GM20000 (cell line): ENCODE measurements around the gene CCNK.

Experiments used
- DNase-seq: peaks from one replicate; pipeline ENCODE4 v3.0.0; 2012; ENCODE audit warnings: low spot score
- TF ChIP-seq, protein P1 (sequence below): IDR thresholded peaks from 2 replicates; pipeline ENCODE4 v1.5.1; 2012; ENCODE audit warnings: mild to moderate bottlenecking, control low read depth; ENCODE audit errors: extremely low read depth, missing control alignments

The CCNK gene

DNA sequence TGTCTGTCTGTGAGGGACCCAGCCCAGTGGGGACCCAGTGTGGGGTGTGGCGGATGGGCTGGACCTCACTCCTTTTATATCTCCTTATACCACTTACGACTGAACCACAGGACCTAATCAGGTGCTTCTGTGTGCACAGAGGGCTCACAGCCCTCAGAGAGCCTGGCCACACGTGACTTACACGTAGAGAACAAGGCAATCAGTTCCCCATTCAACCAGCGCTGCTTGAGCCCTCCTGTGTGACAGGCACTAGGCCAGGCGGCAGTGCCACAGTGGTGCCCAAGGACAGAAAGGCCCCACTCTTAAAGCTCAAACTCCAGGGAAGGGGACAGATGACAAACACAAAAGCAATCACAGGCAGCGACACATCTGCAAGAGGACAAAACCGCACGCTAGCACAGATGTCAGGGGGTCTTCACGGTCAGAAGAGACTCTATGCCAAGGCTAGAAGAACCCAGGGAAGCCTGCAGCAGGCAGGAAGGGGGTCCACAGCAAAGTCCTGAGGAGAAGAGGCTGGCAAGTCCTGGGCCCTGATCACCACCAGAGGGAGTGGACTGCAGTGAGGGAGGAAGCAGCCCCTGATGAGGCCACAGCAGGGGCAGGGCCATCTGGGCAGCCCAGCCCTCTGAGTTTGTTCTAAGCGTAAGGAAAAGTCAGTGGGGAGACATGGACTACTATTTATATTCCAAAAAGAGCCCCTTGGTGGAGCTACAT, 39.9 kb upstream of the CCNK start:
- no peak for DNase-seq
- TF ChIP-seq, protein P1, sequence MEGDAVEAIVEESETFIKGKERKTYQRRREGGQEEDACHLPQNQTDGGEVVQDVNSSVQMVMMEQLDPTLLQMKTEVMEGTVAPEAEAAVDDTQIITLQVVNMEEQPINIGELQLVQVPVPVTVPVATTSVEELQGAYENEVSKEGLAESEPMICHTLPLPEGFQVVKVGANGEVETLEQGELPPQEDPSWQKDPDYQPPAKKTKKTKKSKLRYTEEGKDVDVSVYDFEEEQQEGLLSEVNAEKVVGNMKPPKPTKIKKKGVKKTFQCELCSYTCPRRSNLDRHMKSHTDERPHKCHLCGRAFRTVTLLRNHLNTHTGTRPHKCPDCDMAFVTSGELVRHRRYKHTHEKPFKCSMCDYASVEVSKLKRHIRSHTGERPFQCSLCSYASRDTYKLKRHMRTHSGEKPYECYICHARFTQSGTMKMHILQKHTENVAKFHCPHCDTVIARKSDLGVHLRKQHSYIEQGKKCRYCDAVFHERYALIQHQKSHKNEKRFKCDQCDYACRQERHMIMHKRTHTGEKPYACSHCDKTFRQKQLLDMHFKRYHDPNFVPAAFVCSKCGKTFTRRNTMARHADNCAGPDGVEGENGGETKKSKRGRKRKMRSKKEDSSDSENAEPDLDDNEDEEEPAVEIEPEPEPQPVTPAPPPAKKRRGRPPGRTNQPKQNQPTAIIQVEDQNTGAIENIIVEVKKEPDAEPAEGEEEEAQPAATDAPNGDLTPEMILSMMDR: no peak

DNA sequence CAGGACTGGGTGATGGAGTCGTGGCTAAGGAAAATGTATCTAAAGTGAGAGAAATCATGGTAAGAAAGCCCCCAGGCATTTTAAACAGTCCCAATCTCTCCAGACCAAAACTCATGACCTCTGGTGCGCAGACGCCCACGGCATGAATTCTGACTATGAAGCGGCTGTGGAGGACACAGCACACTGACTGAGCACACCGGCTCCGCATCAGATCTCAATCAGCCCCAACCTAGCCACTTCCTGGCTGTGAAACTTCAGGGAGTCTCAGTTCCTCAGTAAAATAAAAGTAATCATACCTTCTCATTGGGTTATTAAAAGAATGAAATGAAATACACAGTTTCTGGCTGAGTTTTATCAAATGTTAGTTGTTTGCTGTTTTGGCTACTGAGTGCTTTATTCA, 39.3 kb upstream of the CCNK start:
- DNase-seq: no peak
- TF ChIP-seq, protein P1: no peak

DNA sequence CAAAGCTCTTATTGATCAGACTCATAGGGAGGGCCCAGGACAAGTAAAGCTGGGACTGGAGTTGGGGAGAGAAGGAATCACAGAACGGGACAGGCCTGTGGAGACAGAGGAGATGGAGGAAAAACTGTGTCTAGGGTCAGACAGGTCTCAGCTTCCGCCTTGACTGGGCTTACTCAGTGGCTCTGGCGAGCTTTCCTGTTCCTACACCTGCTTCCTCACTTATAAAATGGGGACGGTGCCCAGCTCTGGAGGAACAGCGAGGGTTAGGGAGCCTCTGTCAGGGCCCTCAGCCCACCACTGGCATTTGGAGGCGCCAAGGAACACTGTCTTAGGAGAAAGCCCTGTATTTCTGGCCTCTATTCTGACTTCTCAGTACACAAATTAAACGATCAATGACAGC, 35.3 kb upstream of the CCNK start:
- TF ChIP-seq, protein P1: no peak
- DNase-seq: no peak

DNA sequence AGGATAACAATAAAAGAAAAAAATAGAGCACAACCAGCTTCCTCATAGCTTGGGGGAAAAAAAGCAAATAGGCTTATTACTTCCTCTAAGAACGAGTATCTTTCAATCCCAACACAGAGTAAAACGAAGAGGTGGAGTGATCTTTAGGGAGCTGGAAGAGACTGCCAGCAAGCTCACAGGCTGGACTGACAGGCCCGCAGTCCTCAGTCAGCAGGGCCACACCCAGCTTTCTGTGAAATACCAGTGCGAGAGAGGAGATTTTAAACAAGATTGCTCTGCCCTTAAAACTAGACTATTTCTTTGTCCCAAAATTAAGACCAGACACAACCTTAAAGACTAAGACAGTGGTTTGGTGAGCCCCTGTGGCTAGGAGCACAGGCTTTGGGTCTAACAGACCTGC, 33.5 kb upstream of the CCNK start:
- DNase-seq: no peak
- TF ChIP-seq, protein P1: no peak

DNA sequence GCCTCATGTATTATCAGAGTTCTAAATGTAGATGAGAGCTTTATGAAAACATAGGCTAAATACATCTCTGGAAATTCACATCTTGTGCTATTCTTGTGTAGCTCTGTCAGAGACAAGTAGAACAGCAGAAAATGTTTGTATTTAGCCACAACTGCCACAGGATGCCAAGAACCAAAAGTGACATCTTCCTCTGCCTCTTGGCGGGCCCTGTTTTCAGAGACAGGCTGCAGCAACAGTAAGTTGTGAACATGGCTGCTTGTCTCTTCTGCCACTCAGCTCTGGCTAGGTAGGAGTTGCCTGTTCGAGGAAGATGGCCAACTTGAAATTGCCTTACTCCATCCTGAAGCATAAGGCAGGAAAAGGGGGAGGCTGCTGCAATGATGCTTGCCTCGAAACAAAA, 30.9 kb upstream of the CCNK start:
- DNase-seq: no peak
- TF ChIP-seq, protein P1: no peak

DNA sequence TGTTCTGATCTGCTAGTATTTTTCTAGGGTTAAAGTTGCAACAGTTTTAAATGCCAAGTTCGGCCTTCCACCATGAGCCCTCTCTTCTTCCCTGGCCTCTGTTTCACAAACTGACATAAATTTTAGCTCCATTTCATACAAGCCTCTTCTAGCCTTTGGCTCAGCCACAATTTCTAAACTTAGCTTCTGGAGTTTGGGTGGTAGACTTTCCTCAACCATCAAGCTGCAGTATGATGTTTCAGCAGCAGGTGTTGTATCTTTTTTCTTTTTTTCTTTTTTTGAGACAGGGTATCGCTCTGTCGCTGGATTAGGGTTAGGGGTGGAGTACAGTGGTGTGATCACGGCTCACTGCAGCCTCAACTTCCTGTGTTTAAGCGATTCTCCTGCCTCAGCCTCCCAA, 30.0 kb upstream of the CCNK start:
- TF ChIP-seq, protein P1: no peak
- DNase-seq: no peak

DNA sequence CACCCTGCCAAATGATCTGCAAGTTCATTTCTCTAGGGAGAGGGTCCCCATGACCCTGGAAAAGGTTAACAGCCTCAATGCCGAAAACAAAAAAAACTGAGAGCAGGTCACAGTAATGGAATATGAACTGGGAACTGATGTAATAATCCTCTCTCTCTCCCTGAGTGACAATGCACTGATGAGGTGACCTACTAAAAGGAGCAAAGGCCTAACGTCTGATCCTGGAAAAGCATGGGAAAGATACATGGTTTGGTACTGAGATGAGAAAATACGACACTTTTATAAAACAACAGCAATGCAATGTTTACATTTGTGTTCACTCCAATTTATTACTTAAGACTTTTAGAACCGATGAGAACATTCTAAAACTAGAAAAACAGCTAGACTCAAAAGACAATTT, 28.2 kb upstream of the CCNK start:
- TF ChIP-seq, protein P1: no peak
- DNase-seq: no peak
